BJ (cell line): ENCODE measurements around the gene MORF4L1. TPM values are rescaled to one million over a fixed set of nuclear protein-coding genes. Genes with fewer than 3 reads are reported as not detected.

Experiments
- CTCF ChIA-PET: fragments of 350-600 bp; formaldehyde crosslinking; extraction: SDS; loops from one replicate; lab custom pipeline; 2021; ENCODE audit warnings: antibody characterized with exemption, inconsistent platforms; lab: Yijun Ruan, JAX
- POLR2A ChIA-PET: fragments of 300-600 bp; sonication (Branson Sonifier 250); formaldehyde crosslinking; extraction: SDS; loops from one replicate; lab custom pipeline; 2021; ENCODE audit warnings: antibody characterized with exemption; lab: Charles Lee
- DNase-seq: peaks from one replicate; pipeline ENCODE4 v3.0.0-alpha.2; 2011; ENCODE audit warnings: low read depth
- H3K27me3 ChIP-seq: 2 replicates; pipeline ENCODE4 v1.6.0; 2011; ENCODE audit warnings: low read length; ENCODE audit not compliant: control insufficient read depth, insufficient read depth
- H3K36me3 ChIP-seq: 2 replicates; pipeline ENCODE4 v1.5.1; 2011; ENCODE audit warnings: low read length; ENCODE audit not compliant: control insufficient read depth, insufficient read depth
- H3K4me3 ChIP-seq: 2 replicates; pipeline ENCODE4 v1.5.1; 2011; ENCODE audit warnings: low read depth, mild to moderate bottlenecking, control low read depth, low read length
- CTCF ChIP-seq: IDR thresholded peaks from 2 replicates; pipeline ENCODE4 v1.5.1; 2011; ENCODE audit warnings: low read depth, mild to moderate bottlenecking, control low read depth, inconsistent platforms, low read length, moderate library complexity; ENCODE audit not compliant: insufficient read depth
- polyA plus RNA-seq: library from polyadenylated mRNA; depleted of rRNA; stranded (reverse); fragments of >200 nt; gene quantifications from 2 replicates; pipeline ENCODE4 v1.2.3, GENCODE V29; 2011

Gene MORF4L1
- polyA plus RNA-seq, 1 experiment: 199 TPM

GRCh38 chr15:78850352-78850751 lies 22.3 kb upstream of the MORF4L1 start:
- CTCF ChIA-PET: interaction anchor here (0.6 kb wide), 1 partner anchor 305 kb away, joined by 3 read pairs; no protein-coding TSS in a partner anchor
- H3K36me3 ChIP-seq: no peaks in the 10 kb centered on the region
- TF ChIP-seq CTCF: no peak
- no peak for DNase-seq
- POLR2A ChIA-PET: no interaction called here
- H3K27me3 ChIP-seq: no peaks in the 10 kb centered on the region
- H3K4me3 ChIP-seq: no peak overlapping the region

GRCh38 chr15:78850941-78851755 lies 21.5 kb upstream of the MORF4L1 start:
- no peak for TF ChIP-seq CTCF
- ChIA-PET CTCF (interaction anchor here (0.6 kb wide), 1 partner anchor 305 kb away, joined by 3 read pairs; no protein-coding TSS in a partner anchor), POLR2A (no interaction called here)
- no peaks in the 10 kb centered on the region for H3K27me3 ChIP-seq
- no peaks in the 10 kb centered on the region for H3K36me3 ChIP-seq
- no peak overlapping the region for H3K4me3 ChIP-seq
- DNase-seq: no peak

- POLR2A ChIA-PET: no interaction called here
- CTCF ChIA-PET: no interaction called here
- Histone ChIP-seq H3K4me3 (no peak overlapping the region), H3K36me3 (no peaks in the 10 kb centered on the region), H3K27me3 (no peaks in the 10 kb centered on the region)
- TF ChIP-seq CTCF: no peak
- DNase-seq: no peak
Measured at GRCh38 chr15:78853500-78853899, 19.2 kb upstream of the MORF4L1 start.

GRCh38 chr15:78854833-78855372 lies 17.8 kb upstream of the MORF4L1 start:
- Histone ChIP-seq H3K4me3 (no peak overlapping the region), H3K36me3 (no peaks in the 10 kb centered on the region), H3K27me3 (no peaks in the 10 kb centered on the region)
- no peak for DNase-seq
- CTCF ChIA-PET: no interaction called here
- TF ChIP-seq CTCF: no peak
- POLR2A ChIA-PET: no interaction called here

GRCh38 chr15:78855746-78856145 lies 16.9 kb upstream of the MORF4L1 start:
- no peaks in the 10 kb centered on the region for H3K27me3 ChIP-seq
- ChIA-PET POLR2A (no interaction called here), CTCF (interaction anchor here (0.6 kb wide), 1 partner anchor 125 kb away, joined by 3 read pairs; no protein-coding TSS in a partner anchor)
- TF ChIP-seq CTCF: no peak
- H3K36me3 ChIP-seq: no peaks in the 10 kb centered on the region
- no peak overlapping the region for H3K4me3 ChIP-seq
- DNase-seq: no peak
